NCI-H82 (cell line): ENCODE measurements around the gene SCAF11.
"Not testable (repeated sequence)": the region's sequence is repeated elsewhere in the genome, so short reads cannot be mapped to it uniquely, and the experiment has no call there.

Source experiments
- DNase-seq: peaks from one replicate; lab custom pipeline; 2025; lab: John Stamatoyannopoulos, UW

The SCAF11 gene

DNA sequence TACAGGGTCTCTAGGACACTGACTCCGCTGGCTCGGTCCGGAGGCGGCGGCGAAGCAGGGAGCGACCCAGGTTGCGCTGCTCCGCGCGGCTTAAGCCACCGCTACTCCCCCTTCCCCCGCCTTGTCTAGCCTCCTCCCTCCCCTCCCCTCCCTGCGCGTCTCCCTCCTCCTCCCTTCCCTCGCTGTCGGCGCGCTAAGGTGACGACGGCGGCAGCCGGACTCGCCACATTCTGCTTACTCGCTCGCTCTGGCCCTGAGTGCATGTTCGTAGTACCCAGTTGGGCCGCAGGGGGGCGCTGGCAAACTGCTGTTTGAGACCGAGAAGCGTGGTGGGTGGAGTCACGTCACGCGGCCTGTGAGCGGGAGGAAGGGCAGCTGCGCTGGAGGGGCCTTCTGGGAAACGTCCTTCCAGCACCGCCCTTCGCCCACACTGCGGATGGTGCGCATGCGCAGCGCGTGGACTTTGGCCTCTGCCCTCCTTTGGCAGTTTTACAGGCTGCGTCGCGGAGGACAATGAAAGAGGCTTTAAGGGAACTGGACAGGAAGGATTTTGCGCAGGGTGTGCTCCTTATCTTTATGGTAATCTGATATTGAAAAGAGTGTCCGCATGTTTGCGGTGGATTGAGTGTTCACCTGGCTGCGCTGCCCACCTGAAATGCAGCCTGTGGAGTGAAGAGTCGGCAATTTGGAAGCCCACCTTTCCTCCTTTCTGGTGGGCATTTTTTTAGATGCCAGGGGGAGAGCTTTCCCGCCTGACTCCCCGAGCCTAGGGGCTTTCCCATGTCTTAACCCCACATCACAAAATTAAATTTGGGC, at the start of gene SCAF11:
SCAF11 (minus strand) TSS at position 107 of the 816 bp plus-strand sequence. CDS start 26,407 bp downstream, outside the sequence.
- peak; percentile 99 for DNase-seq

- not testable (repeated sequence) for DNase-seq
These were observed 46.7 kb upstream of the SCAF11 start for GRCh38 chr12:46037066-46037465.

DNA sequence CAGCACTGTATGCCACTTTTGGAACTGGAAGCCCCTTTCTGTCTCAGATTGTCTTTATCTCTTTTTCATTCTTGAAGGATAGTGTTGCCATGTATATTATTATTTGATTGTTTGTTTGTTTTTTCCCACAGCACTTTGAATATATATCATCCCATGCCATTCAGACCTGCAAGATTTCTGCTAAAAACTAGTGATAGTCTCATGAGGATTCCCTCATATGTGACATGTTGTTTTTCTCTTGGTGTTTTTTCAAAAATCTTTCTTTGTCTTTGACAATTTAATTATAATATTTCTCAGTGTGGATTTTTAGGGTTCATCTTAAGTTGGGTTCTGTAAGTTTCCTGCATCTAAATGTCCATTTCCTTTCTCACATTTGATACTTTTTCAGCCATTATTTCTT, 36.8 kb upstream of the SCAF11 start:
- no peak for DNase-seq

GRCh38 chr12:46024099-46024498, 33.7 kb upstream of the SCAF11 start:
- no peak for DNase-seq

DNA sequence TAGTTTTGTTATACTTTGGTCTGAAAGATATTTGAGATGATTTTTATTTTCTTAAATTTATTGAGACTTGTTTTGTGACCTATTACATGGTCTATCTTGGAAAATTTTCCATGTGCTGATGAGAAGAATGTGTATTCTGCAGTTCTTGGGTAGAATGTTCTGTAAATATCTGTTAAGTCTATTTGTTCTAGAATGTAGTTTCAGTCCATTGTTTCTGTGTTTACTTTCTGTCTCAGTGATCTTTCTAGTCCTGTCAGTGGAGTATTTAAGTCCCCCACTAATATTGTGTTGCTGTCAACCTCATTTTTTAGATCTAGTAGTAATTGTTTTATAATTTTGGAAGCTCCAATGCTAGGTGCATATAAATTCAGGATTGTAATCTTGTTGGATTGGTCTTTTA, 30.4 kb upstream of the SCAF11 start:
- DNase-seq = no peak

DNA sequence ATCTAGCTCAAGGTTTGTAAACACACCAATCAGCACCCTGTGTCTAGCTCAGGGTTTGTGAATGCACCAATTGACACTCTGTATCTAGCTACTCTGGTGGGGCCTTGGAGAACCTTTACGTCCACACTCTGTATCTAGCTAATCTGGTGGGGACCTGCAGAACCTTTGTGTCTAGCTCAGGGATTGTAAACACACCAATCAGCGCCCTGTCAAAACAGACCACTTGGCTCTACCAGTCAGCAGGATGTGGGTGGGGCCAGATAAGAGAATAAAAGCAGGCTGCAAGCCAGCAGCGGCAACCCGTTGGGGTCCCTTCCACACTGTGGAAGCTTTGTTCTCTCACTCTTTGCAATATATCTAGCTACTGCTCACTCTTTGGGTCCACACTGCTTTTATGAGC, 28.3 kb upstream of the SCAF11 start:
- not testable (repeated sequence) for DNase-seq

- not testable (repeated sequence) for DNase-seq
These were observed 27.5 kb upstream of the SCAF11 start for GRCh38 chr12:46017866-46018375.

DNA sequence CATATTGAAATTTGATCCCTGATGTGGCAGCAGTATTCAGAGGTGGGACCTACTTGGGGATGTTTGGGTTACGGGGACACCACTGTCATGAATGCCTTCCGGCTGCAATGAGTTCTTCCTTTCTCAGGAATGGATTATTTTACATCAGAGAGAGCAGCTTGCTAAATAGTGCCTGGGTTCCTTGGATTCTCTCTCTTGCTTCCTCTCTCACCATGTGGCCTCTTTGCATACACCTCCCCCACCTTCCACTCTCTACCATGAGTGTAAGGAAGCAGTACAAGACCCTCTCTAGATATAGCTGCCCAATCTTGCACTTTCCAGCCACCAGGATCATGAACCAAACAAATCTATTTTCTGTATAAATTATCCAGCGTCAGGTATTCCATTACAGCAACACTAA, 15.4 kb upstream of the SCAF11 start:
- DNase-seq = no peak

- no peak for DNase-seq
These were observed 14.9 kb upstream of the SCAF11 start for GRCh38 chr12:46005151-46005797.

DNA sequence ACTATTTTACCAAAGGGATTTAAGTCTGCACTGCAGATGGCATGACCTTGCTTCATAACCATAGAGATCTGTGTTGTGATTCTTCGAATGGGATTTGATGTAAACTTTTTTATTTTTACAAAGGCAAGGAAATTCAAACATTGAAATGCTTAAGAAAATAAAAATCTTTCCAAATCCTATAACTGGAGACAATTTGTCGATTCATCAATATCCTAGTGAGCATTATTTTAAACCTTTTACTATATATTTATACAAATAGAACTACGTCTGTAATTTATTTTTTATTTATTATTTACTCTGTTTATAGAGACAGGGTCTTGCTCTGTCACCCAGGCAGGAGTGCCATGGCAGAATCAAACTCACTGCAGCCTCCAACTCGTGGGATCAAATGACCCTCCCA, 14.3 kb upstream of the SCAF11 start:
- no peak for DNase-seq

DNA sequence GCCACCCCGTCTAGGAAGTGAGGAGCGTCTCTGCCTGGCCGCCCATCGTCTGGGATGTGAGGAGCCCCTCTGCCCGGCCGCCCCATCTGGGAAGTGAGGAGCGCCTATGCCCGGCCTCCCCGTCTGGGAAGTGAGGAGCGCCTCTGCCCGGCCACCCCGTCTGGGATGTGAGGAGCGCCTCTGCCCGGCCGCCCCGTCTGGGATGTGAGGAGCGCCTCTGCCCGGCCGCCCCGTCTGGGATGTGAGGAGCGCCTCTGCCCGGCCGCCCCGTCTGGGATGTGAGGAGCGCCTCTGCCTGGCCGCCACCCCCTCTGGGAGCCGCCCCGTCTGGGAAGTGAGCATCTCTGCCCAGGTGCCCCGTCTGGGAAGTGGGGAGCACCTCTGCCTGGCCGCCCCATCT, 9.7 kb upstream of the SCAF11 start:
- DNase-seq = not testable (repeated sequence)

- DNase-seq = peak; percentile 30
These were observed 4.4 kb upstream of the SCAF11 start for GRCh38 chr12:45994736-45995135.

DNA sequence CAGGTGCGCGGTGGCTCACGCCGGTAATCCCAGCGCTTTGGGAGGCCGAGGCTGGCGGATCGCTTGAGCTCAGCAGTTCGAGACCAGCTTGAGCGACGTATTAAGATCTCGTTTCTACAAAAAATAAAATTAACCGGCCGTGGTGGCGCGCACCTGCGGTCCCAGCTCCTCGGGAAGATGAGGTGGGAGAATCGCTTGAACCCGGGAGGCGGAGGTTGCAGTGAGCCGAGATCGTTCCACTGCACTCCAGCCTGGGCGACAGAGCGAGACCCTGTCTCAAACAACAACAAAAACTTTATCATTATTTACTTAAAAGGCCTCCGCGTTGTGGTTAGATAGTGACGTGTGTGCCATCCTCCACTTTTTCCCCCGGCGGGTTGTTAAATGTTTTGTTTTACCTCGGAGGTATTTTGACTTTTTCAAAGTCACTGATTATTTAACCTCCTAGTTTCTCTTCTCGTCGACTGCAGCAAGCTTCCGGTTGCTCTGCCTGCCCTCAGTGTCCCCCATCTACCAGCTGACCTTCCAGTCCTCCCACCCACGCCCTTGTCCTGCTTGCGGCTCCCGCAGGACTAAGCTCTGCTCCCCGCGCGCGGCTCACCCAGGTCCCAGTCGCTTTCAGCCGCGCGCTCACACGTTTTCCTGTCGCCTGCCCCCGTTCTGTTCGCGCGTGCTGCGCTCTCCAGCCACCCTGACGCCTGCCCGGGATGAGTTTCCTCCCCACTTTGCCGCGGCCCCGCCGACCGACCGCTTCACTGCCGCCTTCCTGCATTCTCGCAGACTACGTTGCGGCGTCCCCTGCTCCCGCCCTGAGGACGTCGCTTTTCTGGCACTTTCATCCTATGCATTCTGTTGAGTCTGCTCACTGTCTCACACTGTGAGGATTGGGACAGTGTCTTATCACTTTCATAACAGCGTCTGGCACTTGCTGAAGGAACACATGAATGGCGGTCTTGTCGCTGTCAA, 1.2 kb upstream of the SCAF11 start:
- DNase-seq = peak; percentile 68

GRCh38 chr12:45989721-45990467, 480 bp downstream of the SCAF11 start:
- DNase-seq = peak; percentile 79

DNA sequence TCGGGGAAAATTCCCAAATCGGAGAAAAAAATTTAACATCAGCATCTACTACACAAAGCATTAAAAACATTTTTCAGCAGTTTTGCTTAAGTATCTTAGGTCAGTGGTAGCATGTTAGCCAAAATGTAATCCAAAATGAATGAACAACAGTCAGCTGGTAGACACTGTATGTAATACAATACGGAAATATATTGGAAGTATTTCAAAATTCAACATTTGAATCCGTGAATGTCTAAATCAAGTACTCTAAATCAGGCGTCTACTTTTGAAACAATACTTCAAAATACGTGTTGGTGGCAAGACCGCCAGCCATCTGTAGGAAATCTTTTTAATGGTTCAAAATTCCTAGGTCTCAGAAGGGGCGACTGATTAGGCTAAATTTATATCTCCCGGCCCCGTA, 1.1 kb downstream of the SCAF11 start:
- DNase-seq = no peak

- DNase-seq = no peak
These were observed 2.1 kb downstream of the SCAF11 start for GRCh38 chr12:45988264-45988663.

- no peak for DNase-seq
These were observed 3.0 kb downstream of the SCAF11 start for GRCh38 chr12:45987340-45987727.

GRCh38 chr12:45986641-45987339, 3.6 kb downstream of the SCAF11 start:
- DNase-seq = no peak

DNA sequence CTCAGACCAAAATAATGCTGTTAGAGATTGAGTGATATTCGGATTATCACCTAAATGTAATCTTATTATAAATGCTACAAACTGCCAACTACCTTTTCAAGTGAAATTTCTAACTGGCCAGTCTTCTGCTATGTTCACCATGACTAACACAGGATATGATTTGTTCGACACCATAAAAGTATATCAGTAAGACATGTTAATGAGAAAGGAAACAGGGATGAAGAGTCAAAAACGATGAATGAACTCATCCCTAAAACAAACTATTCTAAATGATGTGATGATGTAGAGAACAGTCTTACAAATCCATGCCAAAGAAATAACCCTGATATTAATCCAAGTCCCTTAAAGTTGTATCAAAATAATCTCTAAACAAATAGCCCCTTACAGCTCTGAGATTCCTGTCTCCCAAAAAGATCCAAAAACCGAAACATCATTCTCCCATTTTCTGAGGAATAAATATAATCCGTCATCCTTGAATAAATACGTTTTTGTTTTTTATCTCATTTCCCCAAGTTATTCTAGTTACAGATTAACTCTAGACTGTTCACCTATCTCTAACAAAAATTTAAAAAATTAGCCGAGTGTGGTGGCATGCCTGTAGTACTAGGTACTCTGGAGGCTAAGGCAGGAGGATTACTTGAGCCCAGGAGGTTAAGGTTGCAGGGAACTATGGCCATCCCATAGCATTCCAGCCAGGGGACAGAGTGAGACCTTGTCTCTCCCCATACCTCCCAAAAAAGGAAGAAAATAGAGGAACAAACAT, 9.1 kb downstream of the SCAF11 start:
- DNase-seq = peak; percentile 12

GRCh38 chr12:45980540-45980939, 9.8 kb downstream of the SCAF11 start:
- no peak for DNase-seq
